WTC11 (cell line): ENCODE measurements around the gene CLCF1. TPM values are rescaled to one million over a fixed set of nuclear protein-coding genes. Genes with fewer than 3 reads are reported as not detected.
A peak's percentile ranks its signal among the peaks of the same experiment; 100 is the strongest.

Experiments used
- ATAC-seq: fragments of 200-7000 bp; cut with Tn5 transposase; 2 replicates; pipeline ENCODE4 v1.10.0; 2021; ENCODE audit warnings: mild to moderate bottlenecking, moderate library complexity
- Bru-seq: library from RNA; stranded (reverse); fragments of 400-500 nt; gene quantifications from one replicate; lab custom pipeline; 2021; lab: Mats Ljungman, UMichigan
- CTCF ChIA-PET: fragments of 300-600 bp; sonication (Branson Sonifier 250); formaldehyde crosslinking; loops from one replicate; lab custom pipeline; 2021; ENCODE audit warnings: antibody characterized with exemption; lab: Charles Lee
- POLR2A ChIA-PET: fragments of 350-600 bp; sonication (Branson Sonifier 250); formaldehyde crosslinking; loops from one replicate; lab custom pipeline; 2021; ENCODE audit warnings: antibody characterized with exemption; lab: Charles Lee
- DNase-seq: peaks from one replicate; pipeline ENCODE4 v3.0.0; 2021; ENCODE audit warnings: low spot score
- H3K27ac Mint-ChIP-seq: 2 replicates; pipeline ENCODE4 v1.8.0; 2021; ENCODE audit warnings: mixed read lengths
- H3K27me3 Mint-ChIP-seq: 2 replicates; pipeline ENCODE4 v1.8.0; 2021; ENCODE audit warnings: low read depth, mild to moderate bottlenecking, moderate library complexity, mixed read lengths
- H3K36me3 Mint-ChIP-seq: 2 replicates; pipeline ENCODE4 v1.8.0; 2021; ENCODE audit warnings: mixed read lengths
- H3K4me1 Mint-ChIP-seq: 2 replicates; pipeline ENCODE4 v1.8.0; 2022; ENCODE audit warnings: mixed read lengths
- H3K4me3 Mint-ChIP-seq: 2 replicates; pipeline ENCODE4 v1.8.0; 2021; ENCODE audit warnings: mild to moderate bottlenecking, moderate library complexity, mixed read lengths
- H3K9me3 Mint-ChIP-seq: 2 replicates; pipeline ENCODE4 v1.8.0; 2021; ENCODE audit warnings: mixed read lengths
- CREM ChIP-seq: sonication (generic); formaldehyde crosslinking; IDR thresholded peaks from 2 replicates; pipeline ENCODE4 v1.8.1; 2022; ENCODE audit warnings: mild to moderate bottlenecking, missing genetic modification reagents, moderate library complexity
- ELF4 ChIP-seq: sonication (generic); formaldehyde crosslinking; IDR thresholded peaks from 2 replicates; pipeline ENCODE4 v1.8.1; 2022; ENCODE audit warnings: low read depth, mild to moderate bottlenecking, moderate library complexity, missing genetic modification reagents
- FOXP4 ChIP-seq: sonication (generic); formaldehyde crosslinking; IDR thresholded peaks from 2 replicates; pipeline ENCODE4 v1.8.0; 2022; ENCODE audit warnings: mild to moderate bottlenecking, missing genetic modification reagents
- MXD4 ChIP-seq: fragments of 250-450 bp; sonication (Bioruptor Pico); IDR thresholded peaks from 2 replicates; pipeline ENCODE4 v1.8.0; 2021; ENCODE audit warnings: mild to moderate bottlenecking, moderate library complexity, borderline replicate concordance
- RELA ChIP-seq: sonication (generic); formaldehyde crosslinking; IDR thresholded peaks from 2 replicates; pipeline ENCODE4 v1.8.1; 2022; ENCODE audit warnings: missing genetic modification reagents, mild to moderate bottlenecking, borderline replicate concordance
- TP53 ChIP-seq: sonication (generic); formaldehyde crosslinking; IDR thresholded peaks from 2 replicates; pipeline ENCODE4 v1.8.1; 2023; ENCODE audit warnings: mild to moderate bottlenecking, missing genetic modification reagents
- ZNF121 ChIP-seq: sonication (generic); formaldehyde crosslinking; IDR thresholded peaks from 2 replicates; pipeline ENCODE4 v1.8.0; 2023; ENCODE audit warnings: missing genetic modification reagents
- ZNF423 ChIP-seq: fragments of 250-450 bp; sonication (Bioruptor Pico); IDR thresholded peaks from 2 replicates; pipeline ENCODE4 v2.1.2; 2022; ENCODE audit warnings: mild to moderate bottlenecking, moderate library complexity
- long read RNA-seq, 3 experiments: library from RNA in 1 of 3; library from capped mRNA in 1 of 3; library from polyadenylated mRNA in 1 of 3; unstranded in 2 of 3; stranded (forward) in 1 of 3; transcript quantifications; one replicate each; pipeline ENCODE4 v2.0.0, GENCODE V29; 2021
- total RNA-seq: library from RNA; stranded (reverse); gene quantifications from 3 replicates; pipeline ENCODE4 v1.2.3, GENCODE V29; 2021
- TF ChIP-seq, protein P1 (sequence below): sonication (generic); formaldehyde crosslinking; IDR thresholded peaks from 2 replicates; pipeline ENCODE4 v1.8.1; 2023; ENCODE audit warnings: mild to moderate bottlenecking, moderate library complexity, missing genetic modification reagents

The CLCF1 gene
- total RNA-seq (0.48 to 0.92 TPM (median 0.92 TPM) in 3 replicates), Bru-seq, nascent RNA (percentile 32 among the genes with signal in this experiment)
- long read RNA-seq, experiment 1, partial matches to known transcripts, result 1 of 3 reads
- long read RNA-seq, experiment 1, other reads (novel, unspliced or antisense), result 1 of 3 reads
- long read RNA-seq, experiment 2, partial matches to known transcripts, result 0 of 1 reads
- long read RNA-seq, experiment 2, other reads (novel, unspliced or antisense), result 1 of 1 reads
- long read RNA-seq, experiment 3, result 0 reads

DNA sequence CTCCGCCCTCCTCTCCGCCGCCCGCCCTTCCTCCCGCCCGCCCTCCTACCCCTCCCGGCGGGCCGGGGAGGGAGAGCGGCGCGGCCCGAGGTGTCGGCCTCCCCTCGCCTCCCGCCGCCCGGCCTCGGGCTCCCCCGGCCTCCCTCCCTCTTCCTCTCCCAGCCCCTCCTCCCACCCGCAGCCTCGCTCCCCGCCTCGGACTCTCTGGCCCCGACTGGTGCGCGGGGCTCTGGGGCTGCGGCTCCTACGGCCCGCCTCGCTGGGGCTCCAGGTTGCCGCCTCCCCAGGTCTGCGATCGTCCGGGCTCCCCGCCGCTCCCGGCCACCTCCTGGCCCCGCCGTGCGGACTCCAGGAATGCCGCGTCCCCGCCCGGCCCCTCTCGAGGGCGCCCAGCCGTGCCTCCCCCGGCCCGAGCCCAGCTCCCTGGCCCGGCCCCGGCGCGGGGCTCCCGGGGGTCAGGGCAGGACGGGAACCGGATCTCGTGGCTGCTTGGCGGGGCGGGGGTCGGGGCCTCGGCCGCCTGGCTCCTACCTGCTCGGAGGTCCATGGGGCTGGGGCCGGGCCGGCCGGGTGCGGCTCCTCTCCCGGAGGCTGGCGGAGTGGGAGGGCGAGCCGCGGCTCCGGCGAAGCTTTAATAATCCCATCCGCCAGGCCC lies at the start of gene CLCF1:
TSS of gene CLCF1 (minus strand) at position 606 of the 655 bp plus-strand sequence. CDS start at position 547, 59 bp downstream.
- peak; percentile 15 for ATAC-seq
- POLR2A ChIA-PET, result interaction anchor here (0.6 to 1.3 kb wide), 6 partner anchors 14 to 226 kb away, joined by 3 to 6 read pairs (median 5); partner anchors contain the start of genes POLD4 and RAD9A
- Mint-ChIP-seq H3K27ac (no peak within 1 kb of the TSS), H3K4me1 (peaks cover 46% of the 10 kb centered on the region), H3K9me3 (no peaks in the 10 kb centered on the region), H3K27me3 (peaks cover 85% of the 10 kb centered on the region), H3K36me3 (no peaks in the 10 kb centered on the region), H3K4me3 (peak within 1 kb of the TSS; percentile 88)
- CTCF ChIA-PET, result interaction anchor here (0.6 to 25.7 kb wide), 18 partner anchors 8 to 1785 kb away, joined by 3 to 842 read pairs (median 6); partner anchors contain the start of genes ANKRD13D, POLD4, PPP1CA and TMEM134
- DNase-seq, result peak; percentile 68
- TF ChIP-seq ELF4 (CRISPR knock-in tag), result no peak
- TF ChIP-seq FOXP4 (CRISPR knock-in tag), result 0 out of 2 replicates have a peak, but pooled peaks have one; percentile 15
- TF ChIP-seq, protein P1, sequence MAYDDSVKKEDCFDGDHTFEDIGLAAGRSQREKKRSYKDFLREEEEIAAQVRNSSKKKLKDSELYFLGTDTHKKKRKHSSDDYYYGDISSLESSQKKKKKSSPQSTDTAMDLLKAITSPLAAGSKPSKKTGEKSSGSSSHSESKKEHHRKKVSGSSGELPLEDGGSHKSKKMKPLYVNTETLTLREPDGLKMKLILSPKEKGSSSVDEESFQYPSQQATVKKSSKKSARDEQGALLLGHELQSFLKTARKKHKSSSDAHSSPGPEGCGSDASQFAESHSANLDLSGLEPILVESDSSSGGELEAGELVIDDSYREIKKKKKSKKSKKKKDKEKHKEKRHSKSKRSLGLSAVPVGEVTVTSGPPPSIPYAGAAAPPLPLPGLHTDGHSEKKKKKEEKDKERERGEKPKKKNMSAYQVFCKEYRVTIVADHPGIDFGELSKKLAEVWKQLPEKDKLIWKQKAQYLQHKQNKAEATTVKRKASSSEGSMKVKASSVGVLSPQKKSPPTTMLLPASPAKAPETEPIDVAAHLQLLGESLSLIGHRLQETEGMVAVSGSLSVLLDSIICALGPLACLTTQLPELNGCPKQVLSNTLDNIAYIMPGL, result peak; percentile 63; the same call in 1 of the 2 replicates
- no peak for TF ChIP-seq CREM (CRISPR knock-in tag)
- TF ChIP-seq MXD4 (CRISPR knock-in tag), result no peak
- TF ChIP-seq ZNF423 (CRISPR knock-in tag), result peak; percentile 19; the same call in 1 of the 2 replicates

- no peaks in the 10 kb centered on the region for H3K36me3 Mint-ChIP-seq
- ATAC-seq (no peak), DNase-seq (no peak)
- ChIA-PET CTCF (interaction anchor here (0.7 to 1.6 kb wide), 3 partner anchors 21 to 45 kb away, joined by 3 to 5 read pairs (median 3); partner anchors contain the start of genes PPP1CA and TMEM134), POLR2A (interaction anchor here (1.4 kb wide), 1 partner anchor 21 kb away, joined by 6 read pairs; the partner anchor contains the start of gene PPP1CA)
- peaks cover 12% of the 10 kb centered on the region for H3K4me1 Mint-ChIP-seq
- peaks cover 4% of the 10 kb centered on the region; the same call in 1 of the 2 replicates for H3K27me3 Mint-ChIP-seq
- H3K27ac Mint-ChIP-seq, result peak overlapping the region; percentile 65
- no peak overlapping the region for H3K4me3 Mint-ChIP-seq
- no peaks in the 10 kb centered on the region for H3K9me3 Mint-ChIP-seq
- TF ChIP-seq RELA (CRISPR knock-in tag) (no peak), ZNF121 (CRISPR knock-in tag) (no peak)
Observed at GRCh38 chr11:67422891-67423290, 49.5 kb upstream of the CLCF1 start.

- CTCF ChIA-PET, result interaction anchor here (1.2 to 4.1 kb wide), 5 partner anchors 19 to 208 kb away, joined by 5 to 45 read pairs (median 10); partner anchors contain the start of genes CLCF1, NUDT8, PPP1CA and TBC1D10C
- H3K9me3 Mint-ChIP-seq, result no peaks in the 10 kb centered on the region
- peaks cover 13% of the 10 kb centered on the region for H3K4me1 Mint-ChIP-seq
- no peak for DNase-seq
- TF ChIP-seq TP53 (CRISPR knock-in tag) (no peak), ZNF121 (CRISPR knock-in tag) (peak; percentile 51; the same call in 1 of the 2 replicates)
- ATAC-seq, result peak; percentile 18
- H3K36me3 Mint-ChIP-seq, result no peaks in the 10 kb centered on the region
- peak overlapping the region; percentile 77 for H3K27ac Mint-ChIP-seq
- POLR2A ChIA-PET, result interaction anchor here (1.0 to 2.5 kb wide), 4 partner anchors 14 to 47 kb away, joined by 3 to 11 read pairs (median 6); partner anchors contain the start of genes PPP1CA and TMEM134
- peaks cover 4% of the 10 kb centered on the region; the same call in 1 of the 2 replicates for H3K27me3 Mint-ChIP-seq
- H3K4me3 Mint-ChIP-seq, result peak overlapping the region; percentile 56
Observed at GRCh38 chr11:67421430-67422031, 48.1 kb upstream of the CLCF1 start.
